A673 (cell line): ENCODE data around the gene CCDC74B. TPM values are rescaled to one million over a fixed set of nuclear protein-coding genes. Genes with fewer than 3 reads are reported as not detected.
"Not testable (repeated sequence)": the region's sequence is repeated elsewhere in the genome, so short reads cannot be mapped to it uniquely, and the experiment has no call there.

ENCODE experiments used
- BruUV-seq: library from RNA; stranded (reverse); fragments of 400-500 nt; replicated peaks from 2 replicates; lab custom pipeline; 2021; lab: Mats Ljungman, UMichigan
- CTCF ChIA-PET: fragments of 300-600 bp; sonication (Branson Sonifier 250); formaldehyde crosslinking; loops from one replicate; lab custom pipeline; 2022; ENCODE audit warnings: antibody characterized with exemption; lab: Charles Lee
- POLR2A ChIA-PET: fragments of 300-600 bp; sonication (Branson Sonifier 250); formaldehyde crosslinking; loops from one replicate; lab custom pipeline; 2022; ENCODE audit warnings: antibody characterized with exemption; ENCODE audit not compliant: low non-redundant PET; lab: Charles Lee
- DNase-seq: peaks from one replicate; pipeline ENCODE4 v3.0.0-alpha.2; 2015; ENCODE audit warnings: low spot score
- H3K27ac ChIP-seq: fragments of 200-600 bp; sonication (generic); 2 replicates; pipeline ENCODE4 v1.5.1; 2016; ENCODE audit warnings: mixed run types, low read depth, mild to moderate bottlenecking, mixed read lengths, antibody characterized with exemption, low read length; ENCODE audit not compliant: poor library complexity, severe bottlenecking
- H3K27me3 ChIP-seq: fragments of 200-600 bp; sonication (generic); replicated peaks from 2 replicates; pipeline ENCODE4 v1.6.1; 2017; ENCODE audit warnings: mixed run types, low read depth, mild to moderate bottlenecking, mixed read lengths, antibody characterized with exemption, low read length; ENCODE audit not compliant: insufficient read depth, poor library complexity
- H3K36me3 ChIP-seq: fragments of 200-600 bp; sonication (generic); 2 replicates; pipeline ENCODE4 v1.6.1; 2016; ENCODE audit warnings: mixed run types, mild to moderate bottlenecking, mixed read lengths, antibody characterized with exemption, low read length; ENCODE audit not compliant: insufficient read depth, poor library complexity, severe bottlenecking
- H3K4me1 ChIP-seq: fragments of 200-600 bp; sonication (generic); 2 replicates; pipeline ENCODE4 v1.6.1; 2017; ENCODE audit warnings: mixed run types, mild to moderate bottlenecking, mixed read lengths, antibody characterized with exemption, low read length; ENCODE audit not compliant: insufficient read depth, poor library complexity, severe bottlenecking
- H3K4me3 ChIP-seq: fragments of 200-600 bp; sonication (generic); 2 replicates; pipeline ENCODE4 v1.5.1; 2016; ENCODE audit warnings: low read depth, mixed run types, mild to moderate bottlenecking, mixed read lengths, low read length; ENCODE audit not compliant: poor library complexity, severe bottlenecking
- H3K9me3 ChIP-seq: fragments of 200-600 bp; sonication (generic); 2 replicates; pipeline ENCODE4 v1.6.1; 2016; ENCODE audit warnings: mixed run types, low read depth, mild to moderate bottlenecking, mixed read lengths, antibody characterized with exemption, low read length; ENCODE audit not compliant: poor library complexity, severe bottlenecking
- EZH2 ChIP-seq: fragments of 200-600 bp; sonication (generic); IDR thresholded peaks from 2 replicates; pipeline ENCODE4 v1.6.1; 2017; ENCODE audit warnings: borderline replicate concordance, low read depth, mild to moderate bottlenecking, mixed read lengths, antibody characterized with exemption, low read length; ENCODE audit not compliant: poor library complexity, severe bottlenecking
- intact Hi-C: fragments of 100-400 bp; cut with micrococcal nuclease; formaldehyde crosslinking; loops from one replicate; pipeline ENCODE4 v1.10.0; 2022; ENCODE audit not compliant: unreplicated experiment
- total RNA-seq: library from RNA; stranded (reverse); gene quantifications from 2 replicates; pipeline ENCODE4 v1.2.3, GENCODE V29; 2021
- TF ChIP-seq, protein P1 (sequence below): fragments of 300-800, 200-600 bp; sonication (generic); conservative IDR thresholded peaks from 2 replicates; pipeline ENCODE4 v1.5.1; 2017; ENCODE audit warnings: low read depth, mild to moderate bottlenecking, antibody characterized with exemption, low read length, moderate library complexity, mixed read lengths

CCDC74B gene
- total RNA-seq, 1 experiment from 2014 or later = 3.8 TPM

DNA sequence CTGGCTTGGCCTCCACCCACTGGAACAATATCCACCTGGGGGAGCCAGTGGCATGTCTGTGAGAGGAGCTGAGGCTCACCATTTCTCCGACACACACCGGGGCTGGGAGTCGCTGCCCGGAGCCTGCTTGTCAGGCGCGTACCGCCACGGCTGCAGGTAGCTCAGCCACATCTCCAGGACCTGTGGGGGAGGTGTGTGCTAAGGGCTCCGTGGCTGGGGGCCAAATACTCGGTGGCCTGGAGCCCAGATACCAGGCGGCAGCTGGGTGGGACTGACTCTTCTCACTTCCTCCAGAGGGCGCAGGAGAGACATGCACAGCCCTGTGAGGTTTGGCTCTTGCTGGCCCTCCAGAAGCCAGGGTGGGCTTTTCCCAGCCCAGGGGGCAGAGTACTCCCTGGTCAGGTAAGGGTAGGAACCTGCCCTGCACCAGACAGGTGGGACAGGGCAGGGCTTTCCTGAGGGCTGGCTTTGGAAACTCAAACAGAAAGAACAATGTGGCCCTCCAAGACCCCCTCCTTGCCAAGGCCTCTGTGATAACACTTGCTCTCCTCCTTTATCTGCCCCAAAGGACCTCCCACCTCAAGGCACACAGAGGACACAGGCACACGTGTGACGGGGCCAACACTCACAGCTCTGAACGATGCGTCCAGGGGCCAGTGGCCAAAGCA, 11.2 kb upstream of the CCDC74B start:
- DNase-seq = peak; percentile 59
- intact Hi-C loops, CTCF ChIA-PET, H3K36me3 ChIP-seq, H3K27ac ChIP-seq, BruUV-seq, H3K9me3 ChIP-seq, H3K4me3 ChIP-seq, H3K4me1 ChIP-seq, H3K27me3 ChIP-seq: not testable (repeated sequence)
- POLR2A ChIA-PET = interaction anchor here (0.6 kb wide), 1 partner anchor 176 kb away, joined by 3 read pairs; no protein-coding TSS in a partner anchor
- TF ChIP-seq, protein P1, sequence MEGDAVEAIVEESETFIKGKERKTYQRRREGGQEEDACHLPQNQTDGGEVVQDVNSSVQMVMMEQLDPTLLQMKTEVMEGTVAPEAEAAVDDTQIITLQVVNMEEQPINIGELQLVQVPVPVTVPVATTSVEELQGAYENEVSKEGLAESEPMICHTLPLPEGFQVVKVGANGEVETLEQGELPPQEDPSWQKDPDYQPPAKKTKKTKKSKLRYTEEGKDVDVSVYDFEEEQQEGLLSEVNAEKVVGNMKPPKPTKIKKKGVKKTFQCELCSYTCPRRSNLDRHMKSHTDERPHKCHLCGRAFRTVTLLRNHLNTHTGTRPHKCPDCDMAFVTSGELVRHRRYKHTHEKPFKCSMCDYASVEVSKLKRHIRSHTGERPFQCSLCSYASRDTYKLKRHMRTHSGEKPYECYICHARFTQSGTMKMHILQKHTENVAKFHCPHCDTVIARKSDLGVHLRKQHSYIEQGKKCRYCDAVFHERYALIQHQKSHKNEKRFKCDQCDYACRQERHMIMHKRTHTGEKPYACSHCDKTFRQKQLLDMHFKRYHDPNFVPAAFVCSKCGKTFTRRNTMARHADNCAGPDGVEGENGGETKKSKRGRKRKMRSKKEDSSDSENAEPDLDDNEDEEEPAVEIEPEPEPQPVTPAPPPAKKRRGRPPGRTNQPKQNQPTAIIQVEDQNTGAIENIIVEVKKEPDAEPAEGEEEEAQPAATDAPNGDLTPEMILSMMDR = peak; percentile 54

DNA sequence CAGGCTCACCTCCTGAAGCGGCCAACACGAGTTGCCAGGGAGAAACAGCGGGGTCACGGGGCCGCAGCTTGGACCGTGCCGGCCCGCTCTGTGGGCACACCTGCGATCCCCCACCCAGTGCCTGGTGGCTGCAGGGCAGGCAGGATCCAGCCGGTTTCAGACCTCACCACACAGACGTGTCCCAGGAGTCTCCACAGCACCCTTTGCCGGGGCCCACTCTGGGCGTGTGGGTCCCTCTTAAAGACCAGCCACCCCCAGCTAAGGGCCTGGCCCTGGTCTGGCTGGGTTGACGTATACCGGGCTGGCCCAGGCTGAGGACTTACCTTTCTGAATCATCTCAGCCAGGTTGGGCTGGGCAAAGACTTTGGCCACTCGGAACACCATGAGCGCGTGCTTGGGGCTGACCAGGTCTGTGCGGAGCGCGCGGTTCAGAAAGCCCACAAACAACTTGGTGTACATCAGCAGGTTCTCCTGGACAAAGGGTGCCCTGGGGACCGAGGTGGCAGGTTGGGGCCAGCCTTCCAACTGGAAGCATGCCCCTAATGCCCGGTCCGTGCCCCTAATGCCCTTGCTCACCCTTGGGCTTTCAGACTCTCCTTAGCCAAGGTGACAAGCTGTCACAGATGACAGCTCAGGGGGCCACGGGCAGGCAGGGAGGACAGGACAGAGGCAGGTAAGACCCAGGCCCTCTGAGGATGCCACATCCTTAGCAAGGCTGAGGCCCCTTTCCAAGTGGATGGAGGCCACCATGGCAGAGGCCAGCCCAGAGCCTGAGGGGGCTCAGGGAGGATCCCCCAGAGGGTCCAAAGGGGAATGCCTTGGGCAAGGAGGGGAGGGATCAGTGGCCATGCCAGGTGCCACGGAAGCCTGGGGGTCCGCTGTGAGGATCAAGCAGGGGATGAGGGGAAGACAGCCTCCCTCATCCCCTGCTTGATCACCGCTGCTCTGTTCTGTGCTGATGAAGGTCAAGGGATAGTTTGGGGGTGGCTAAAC, 10.2 kb upstream of the CCDC74B start:
- BruUV-seq = no TSS peak
- H3K27ac ChIP-seq = no peak overlapping the region
- no peaks in the 10 kb centered on the region for H3K4me1 ChIP-seq
- DNase-seq = no peak
- no peaks in the 10 kb centered on the region for H3K27me3 ChIP-seq
- no peaks in the 10 kb centered on the region for H3K9me3 ChIP-seq
- intact Hi-C loops = no loop called here
- H3K36me3 ChIP-seq = peaks cover 5% of the 10 kb centered on the region
- ChIA-PET POLR2A (no interaction called here), CTCF (no interaction called here)
- no peak overlapping the region for H3K4me3 ChIP-seq
- TF ChIP-seq, protein P1 = no peak
- no peak for TF ChIP-seq EZH2

DNA sequence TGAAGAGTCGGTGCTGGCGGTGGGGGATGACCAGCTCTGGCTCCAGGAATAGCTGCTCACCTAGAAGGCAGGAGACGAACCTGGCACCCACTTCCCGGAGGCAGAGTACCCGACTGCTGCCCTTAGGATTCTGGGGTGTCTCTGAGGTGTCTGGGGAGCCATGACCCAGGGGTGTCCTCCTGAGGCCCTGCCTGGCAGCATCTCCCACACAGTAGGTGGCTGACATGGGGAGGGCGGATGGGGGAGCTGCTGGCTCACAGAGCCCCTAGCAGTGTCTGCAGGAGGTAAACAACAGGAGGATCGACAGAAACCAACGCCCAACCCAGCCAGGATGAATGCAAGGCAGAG, 9.5 kb upstream of the CCDC74B start:
- POLR2A ChIA-PET, H3K4me1 ChIP-seq, BruUV-seq, H3K36me3 ChIP-seq, H3K27ac ChIP-seq, H3K27me3 ChIP-seq, intact Hi-C loops, H3K9me3 ChIP-seq, DNase-seq, H3K4me3 ChIP-seq: not testable (repeated sequence)
- CTCF ChIA-PET = interaction anchor here (0.6 kb wide), 1 partner anchor 181 kb away, joined by 9 read pairs; no protein-coding TSS in a partner anchor

DNA sequence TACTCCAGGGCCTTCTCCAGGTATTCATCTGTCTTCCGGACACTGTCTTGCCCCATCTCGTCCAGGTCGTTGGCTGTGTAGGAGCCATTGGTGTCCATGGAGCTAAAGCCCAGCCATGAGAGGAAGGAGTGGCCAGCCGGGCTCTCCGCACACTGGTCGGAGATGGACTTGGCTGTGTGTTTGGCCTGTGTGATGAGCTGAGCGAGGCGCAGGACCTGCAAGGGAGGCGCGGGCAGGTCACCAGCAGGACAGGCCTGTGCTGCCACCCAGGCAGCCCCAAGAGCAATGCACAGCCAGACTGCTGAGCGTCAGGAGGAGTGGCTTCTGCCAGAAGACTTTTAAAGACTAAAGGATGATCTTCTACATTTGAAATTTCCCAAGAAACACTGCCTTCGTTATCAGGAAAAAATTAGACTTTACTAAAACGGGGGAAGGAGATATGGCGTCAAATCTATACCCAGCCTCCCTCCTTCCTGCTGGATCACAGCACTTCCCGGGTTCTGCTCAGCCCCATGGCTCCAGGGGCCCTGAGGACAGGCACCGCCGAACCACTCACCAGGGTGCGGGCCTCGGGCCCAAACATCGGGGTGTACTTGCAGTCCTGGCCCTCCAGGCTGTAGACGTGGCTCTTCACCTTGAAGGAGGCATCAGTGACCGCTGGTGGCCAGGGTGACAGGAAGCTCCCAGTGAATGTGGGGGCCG, 9.0 kb upstream of the CCDC74B start:
- BruUV-seq, H3K36me3 ChIP-seq, intact Hi-C loops, H3K9me3 ChIP-seq, H3K27ac ChIP-seq, POLR2A ChIA-PET, H3K4me3 ChIP-seq, H3K27me3 ChIP-seq, H3K4me1 ChIP-seq, DNase-seq: not testable (repeated sequence)
- CTCF ChIA-PET = interaction anchor here (0.6 kb wide), 1 partner anchor 181 kb away, joined by 9 read pairs; no protein-coding TSS in a partner anchor
